Activated CD8-positive, alpha-beta memory T cell treated with anti-CD3 and anti-CD28 coated beads, Interleukin-2, amount 10 ng/mL, durations not matched to agents 7 days and 5 days (primary cell): ENCODE measurements around the gene ADAMTS13. TPM values are rescaled to one million over a fixed set of nuclear protein-coding genes. Genes with fewer than 3 reads are reported as not detected.
"Not testable (repeated sequence)": the region's sequence is repeated elsewhere in the genome, so short reads cannot be mapped to it uniquely, and the experiment has no call there.

Experiments
- ATAC-seq: fragments of 150-1000 bp; cut with Tn5 transposase; one replicate; pipeline ENCODE4 v1.10.0; 2021; ENCODE audit warnings: moderate library complexity
- CTCF ChIA-PET: fragments of 350-600 bp; sonication (Branson Sonifier 250); formaldehyde crosslinking; loops from one replicate; lab custom pipeline; 2021; ENCODE audit warnings: antibody characterized with exemption; lab: Charles Lee
- DNase-seq: peaks from one replicate; pipeline ENCODE4 v3.0.0-alpha.2; 2020
- H3K27ac Mint-ChIP-seq: one replicate; pipeline ENCODE4 v1.8.0; 2021; ENCODE audit warnings: mild to moderate bottlenecking, mixed read lengths
- H3K27me3 Mint-ChIP-seq: one replicate; pipeline ENCODE4 v1.8.0; 2021; ENCODE audit warnings: mixed read lengths
- H3K36me3 Mint-ChIP-seq: one replicate; pipeline ENCODE4 v1.8.0; 2021; ENCODE audit warnings: mild to moderate bottlenecking, mixed read lengths
- H3K4me1 Mint-ChIP-seq: one replicate; pipeline ENCODE4 v1.8.0; 2021; ENCODE audit warnings: mixed read lengths
- H3K4me3 Mint-ChIP-seq: one replicate; pipeline ENCODE4 v1.8.0; 2021; ENCODE audit warnings: mild to moderate bottlenecking, moderate library complexity, mixed read lengths
- H3K9me3 Mint-ChIP-seq: one replicate; pipeline ENCODE4 v1.8.0; 2022; ENCODE audit warnings: low read depth, mixed read lengths
- total RNA-seq, 2 experiments: library from RNA; stranded (reverse); gene quantifications; one replicate each; pipeline ENCODE4 v1.2.3, GENCODE V29; 2021

ADAMTS13 gene
- total RNA-seq, 2 experiments from 2014 or later: 2.6 to 2.7 TPM

- Mint-ChIP-seq H3K9me3 (no peaks in the 10 kb centered on the region), H3K27ac (no peak overlapping the region), H3K4me1 (peaks cover 2% of the 10 kb centered on the region), H3K36me3 (no peaks in the 10 kb centered on the region), H3K4me3 (no peak overlapping the region), H3K27me3 (no peaks in the 10 kb centered on the region)
- no peak for DNase-seq
- no peak for ATAC-seq
- CTCF ChIA-PET: interaction anchor here (1.7 kb wide), 1 partner anchor 17 kb away, joined by 4 read pairs; no protein-coding TSS in a partner anchor
These were observed 38.7 kb upstream of the ADAMTS13 start for GRCh38 chr9:133383438-133383837.

GRCh38 chr9:133384736-133385321 is 37.3 kb upstream of the ADAMTS13 start:
- Mint-ChIP-seq H3K27ac (no peak overlapping the region), H3K27me3 (peaks cover 3% of the 10 kb centered on the region), H3K4me1 (no peaks in the 10 kb centered on the region), H3K9me3 (no peaks in the 10 kb centered on the region), H3K4me3 (no peak overlapping the region), H3K36me3 (no peaks in the 10 kb centered on the region)
- CTCF ChIA-PET: interaction anchor here (1.0 to 1.7 kb wide), 3 partner anchors 16 to 199 kb away, joined by 3 to 4 read pairs (median 4); partner anchors contain the start of gene SLC2A6
- ATAC-seq: no peak
- DNase-seq: no peak

- ATAC-seq (no peak), DNase-seq (no peak)
- CTCF ChIA-PET: interaction anchor here (1.0 to 1.3 kb wide), 2 partner anchors 94 to 199 kb away, joined by 3 to 4 read pairs; partner anchors contain the start of gene SLC2A6
- Mint-ChIP-seq H3K9me3 (no peaks in the 10 kb centered on the region), H3K36me3 (no peaks in the 10 kb centered on the region), H3K4me1 (no peaks in the 10 kb centered on the region), H3K4me3 (no peak overlapping the region), H3K27ac (no peak overlapping the region), H3K27me3 (peaks cover 4% of the 10 kb centered on the region)
These were observed 36.7 kb upstream of the ADAMTS13 start for GRCh38 chr9:133385452-133385851.

GRCh38 chr9:133386338-133386737 is 35.8 kb upstream of the ADAMTS13 start:
- Mint-ChIP-seq H3K27ac (no peak overlapping the region), H3K4me1 (no peaks in the 10 kb centered on the region), H3K36me3 (no peaks in the 10 kb centered on the region), H3K4me3 (no peak overlapping the region), H3K27me3 (peaks cover 8% of the 10 kb centered on the region), H3K9me3 (no peaks in the 10 kb centered on the region)
- no peak for ATAC-seq
- CTCF ChIA-PET: interaction anchor here (1.3 kb wide), 1 partner anchor 200 kb away, joined by 4 read pairs; no protein-coding TSS in a partner anchor
- no peak for DNase-seq

GRCh38 chr9:133387680-133388079 is 34.5 kb upstream of the ADAMTS13 start:
- H3K27ac Mint-ChIP-seq: no peak overlapping the region
- ATAC-seq: no peak
- H3K4me3 Mint-ChIP-seq: no peak overlapping the region
- no peaks in the 10 kb centered on the region for H3K36me3 Mint-ChIP-seq
- no peak for DNase-seq
- peaks cover 8% of the 10 kb centered on the region for H3K27me3 Mint-ChIP-seq
- H3K4me1 Mint-ChIP-seq: no peaks in the 10 kb centered on the region
- CTCF ChIA-PET: interaction anchor here (1.1 kb wide), 1 partner anchor 92 kb away, joined by 3 read pairs; the partner anchor contains the start of gene SLC2A6
- no peaks in the 10 kb centered on the region for H3K9me3 Mint-ChIP-seq

GRCh38 chr9:133389025-133389557 is 33.1 kb upstream of the ADAMTS13 start:
- Mint-ChIP-seq H3K36me3 (no peaks in the 10 kb centered on the region), H3K27ac (no peak overlapping the region), H3K4me1 (no peaks in the 10 kb centered on the region), H3K9me3 (no peaks in the 10 kb centered on the region), H3K27me3 (peaks cover 8% of the 10 kb centered on the region), H3K4me3 (no peak overlapping the region)
- DNase-seq (no peak), ATAC-seq (no peak)
- CTCF ChIA-PET: no interaction called here

GRCh38 chr9:133389562-133389961 is 32.6 kb upstream of the ADAMTS13 start:
- DNase-seq (no peak), ATAC-seq (no peak)
- Mint-ChIP-seq H3K9me3 (no peaks in the 10 kb centered on the region), H3K27me3 (peaks cover 8% of the 10 kb centered on the region), H3K36me3 (no peaks in the 10 kb centered on the region), H3K4me1 (no peaks in the 10 kb centered on the region), H3K27ac (no peak overlapping the region), H3K4me3 (no peak overlapping the region)
- CTCF ChIA-PET: no interaction called here

GRCh38 chr9:133390713-133391112 is 31.5 kb upstream of the ADAMTS13 start:
- Mint-ChIP-seq H3K9me3 (no peaks in the 10 kb centered on the region), H3K4me1 (no peaks in the 10 kb centered on the region), H3K36me3 (no peaks in the 10 kb centered on the region), H3K27ac (no peak overlapping the region), H3K4me3 (no peak overlapping the region), H3K27me3 (peaks cover 12% of the 10 kb centered on the region)
- DNase-seq: no peak
- no peak for ATAC-seq
- CTCF ChIA-PET: no interaction called here

- H3K4me1 Mint-ChIP-seq, H3K4me3 Mint-ChIP-seq, DNase-seq, CTCF ChIA-PET, H3K27ac Mint-ChIP-seq, ATAC-seq, H3K9me3 Mint-ChIP-seq, H3K36me3 Mint-ChIP-seq: not testable (repeated sequence)
- H3K27me3 Mint-ChIP-seq: peaks cover 13% of the 10 kb centered on the region
These were observed 30.7 kb upstream of the ADAMTS13 start for GRCh38 chr9:133391449-133391848.

- H3K27ac Mint-ChIP-seq, H3K4me1 Mint-ChIP-seq, DNase-seq, CTCF ChIA-PET, H3K36me3 Mint-ChIP-seq, H3K4me3 Mint-ChIP-seq, H3K9me3 Mint-ChIP-seq, ATAC-seq: not testable (repeated sequence)
- peaks cover 16% of the 10 kb centered on the region for H3K27me3 Mint-ChIP-seq
These were observed 29.9 kb upstream of the ADAMTS13 start for GRCh38 chr9:133392308-133392707.

- CTCF ChIA-PET: no interaction called here
- Mint-ChIP-seq H3K4me3 (no peak overlapping the region), H3K4me1 (peaks cover 4% of the 10 kb centered on the region), H3K27ac (no peak overlapping the region), H3K27me3 (peaks cover 17% of the 10 kb centered on the region), H3K36me3 (no peaks in the 10 kb centered on the region), H3K9me3 (no peaks in the 10 kb centered on the region)
- ATAC-seq: no peak
- no peak for DNase-seq
These were observed 28.8 kb upstream of the ADAMTS13 start for GRCh38 chr9:133393399-133393798.

GRCh38 chr9:133394687-133395271 is 27.4 kb upstream of the ADAMTS13 start:
- Mint-ChIP-seq H3K36me3 (no peaks in the 10 kb centered on the region), H3K4me3 (no peak overlapping the region), H3K27me3 (peaks cover 15% of the 10 kb centered on the region), H3K9me3 (no peaks in the 10 kb centered on the region), H3K27ac (no peak overlapping the region), H3K4me1 (peaks cover 4% of the 10 kb centered on the region)
- CTCF ChIA-PET: interaction anchor here (0.8 to 1.5 kb wide), 4 partner anchors 10 to 212 kb away, joined by 3 to 6 read pairs (median 4); no protein-coding TSS in a partner anchor
- DNase-seq: no peak
- no peak for ATAC-seq

- Mint-ChIP-seq H3K4me3 (no peak overlapping the region), H3K36me3 (no peaks in the 10 kb centered on the region), H3K4me1 (peaks cover 5% of the 10 kb centered on the region), H3K27me3 (peaks cover 9% of the 10 kb centered on the region), H3K9me3 (no peaks in the 10 kb centered on the region), H3K27ac (no peak overlapping the region)
- no peak for DNase-seq
- CTCF ChIA-PET: no interaction called here
- no peak for ATAC-seq
These were observed 25.2 kb upstream of the ADAMTS13 start for GRCh38 chr9:133396952-133397351.

- no peak for DNase-seq
- H3K4me1 Mint-ChIP-seq: peaks cover 5% of the 10 kb centered on the region
- CTCF ChIA-PET: interaction anchor here (1.2 kb wide), 1 partner anchor 211 kb away, joined by 3 read pairs; no protein-coding TSS in a partner anchor
- H3K27me3 Mint-ChIP-seq: peaks cover 9% of the 10 kb centered on the region
- no peak for ATAC-seq
- H3K9me3 Mint-ChIP-seq: no peaks in the 10 kb centered on the region
- H3K4me3 Mint-ChIP-seq: no peak overlapping the region
- H3K27ac Mint-ChIP-seq: no peak overlapping the region
- H3K36me3 Mint-ChIP-seq: no peaks in the 10 kb centered on the region
These were observed 24.8 kb upstream of the ADAMTS13 start for GRCh38 chr9:133397370-133397769.
